Sciatic nerve (tissue), 2 donors: ENCODE data around the gene KHDC4. TPM values are rescaled to one million over a fixed set of nuclear protein-coding genes. Genes with fewer than 3 reads are reported as not detected.
"Not testable (repeated sequence)": the region's sequence is repeated elsewhere in the genome, so short reads cannot be mapped to it uniquely, and the experiment has no call there.

Experiments used
- ATAC-seq: fragments of 200-7000 bp; cut with Tn5 transposase; one replicate; pipeline ENCODE4 v1.9.1; 2020; ENCODE audit warnings: mild to moderate bottlenecking, moderate library complexity
- DNase-seq: peaks from one replicate; pipeline ENCODE4 v3.0.0-alpha.2; 2020; ENCODE audit warnings: low spot score
- intact Hi-C: fragments of 100-400 bp; cut with DNase I; formaldehyde crosslinking; loops from one replicate; pipeline ENCODE4 v1.14.2; 2022
- total RNA-seq: library from RNA; stranded (reverse); fragmentation: NEBNext Ultra II Directional; extraction: Animal tissue kit (Norgen Biotek cat#: 25700); gene quantifications from one replicate; pipeline ENCODE4 v1.2.1, GENCODE V29; 2021
- donor health status: DM: no; HTN: no; CAD: no.
- donor health status: DM: no; HTN: no; CAD: no.

The KHDC4 gene
- total RNA-seq, 1 donor from 2014 or later = 65.4 TPM

DNA sequence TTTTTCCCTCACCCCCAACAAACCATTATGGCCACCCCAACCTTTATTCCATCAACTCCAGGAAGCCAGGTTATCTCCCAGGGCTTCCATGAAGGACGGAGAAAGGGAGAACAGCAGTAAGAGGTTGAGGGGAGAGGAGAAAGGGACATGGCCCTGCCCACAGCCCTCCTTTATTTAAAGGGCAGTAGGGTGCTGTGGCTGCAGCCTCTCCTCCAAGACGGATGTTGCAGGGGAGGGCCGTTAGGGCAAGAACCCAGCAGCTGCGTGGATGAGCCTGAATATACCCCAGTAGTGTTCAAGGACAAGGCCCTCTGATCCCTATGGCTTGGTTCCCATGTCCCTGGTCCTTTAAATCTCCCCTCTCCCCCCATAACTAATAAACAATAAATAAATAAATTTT is 13.1 kb upstream of the KHDC4 start:
- no peak for DNase-seq
- no peak for ATAC-seq
- intact Hi-C loops = loop anchor here (10.0 kb wide), 1 partner anchor 48 kb away; no protein-coding TSS in a partner anchor

DNA sequence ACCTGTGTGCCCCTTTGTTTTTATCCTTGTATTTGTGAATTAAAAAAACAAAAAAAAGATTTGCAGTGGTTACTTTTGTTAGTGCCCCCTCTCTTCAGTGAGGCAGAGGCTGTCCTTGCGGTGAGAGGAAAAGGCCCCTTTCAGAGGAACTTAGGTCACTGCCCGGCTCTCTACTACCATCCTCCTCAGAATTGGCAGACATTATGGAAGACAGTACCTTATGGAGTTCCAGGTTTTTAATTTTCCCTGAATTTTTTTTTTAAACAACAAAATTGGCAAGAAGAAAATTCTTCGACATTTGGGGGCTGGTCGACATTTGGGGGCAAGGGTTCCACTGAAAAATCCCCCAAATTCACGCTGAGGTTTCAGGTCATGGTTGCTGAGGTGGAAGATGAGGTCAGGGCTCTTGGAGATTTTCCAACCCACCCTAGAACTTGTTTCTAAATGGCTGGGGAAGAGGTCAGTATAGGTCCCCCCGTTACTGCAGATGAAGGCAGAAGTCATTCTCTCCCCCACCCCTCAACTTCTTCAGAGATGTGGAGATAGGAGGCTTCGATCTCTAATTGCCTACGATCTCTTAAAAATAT is 12.5 kb upstream of the KHDC4 start:
- ATAC-seq (no peak), DNase-seq (no peak)
- intact Hi-C loops = loop anchor here (10.0 kb wide), 1 partner anchor 48 kb away; no protein-coding TSS in a partner anchor

DNA sequence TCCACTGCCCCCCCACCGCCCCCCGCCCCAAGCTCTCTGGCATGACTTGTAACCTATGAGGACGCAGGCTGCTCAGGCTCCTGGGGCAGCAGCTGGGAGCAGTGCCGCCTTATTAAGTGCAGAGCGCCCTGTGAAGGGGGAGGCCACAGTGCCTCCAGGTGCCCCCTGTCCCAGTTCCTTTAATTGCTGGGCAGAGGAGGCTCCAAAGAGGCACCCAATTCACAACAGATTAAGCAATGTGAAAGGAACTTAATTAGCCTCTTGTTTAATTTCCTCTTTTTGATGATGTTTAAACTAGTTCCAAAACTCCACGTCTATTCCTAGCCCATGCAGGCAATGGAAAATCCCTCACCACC is 10.2 kb upstream of the KHDC4 start:
- intact Hi-C loops = loop anchor here (10.0 kb wide), 1 partner anchor 50 kb away; no protein-coding TSS in a partner anchor
- no peak for DNase-seq

DNA sequence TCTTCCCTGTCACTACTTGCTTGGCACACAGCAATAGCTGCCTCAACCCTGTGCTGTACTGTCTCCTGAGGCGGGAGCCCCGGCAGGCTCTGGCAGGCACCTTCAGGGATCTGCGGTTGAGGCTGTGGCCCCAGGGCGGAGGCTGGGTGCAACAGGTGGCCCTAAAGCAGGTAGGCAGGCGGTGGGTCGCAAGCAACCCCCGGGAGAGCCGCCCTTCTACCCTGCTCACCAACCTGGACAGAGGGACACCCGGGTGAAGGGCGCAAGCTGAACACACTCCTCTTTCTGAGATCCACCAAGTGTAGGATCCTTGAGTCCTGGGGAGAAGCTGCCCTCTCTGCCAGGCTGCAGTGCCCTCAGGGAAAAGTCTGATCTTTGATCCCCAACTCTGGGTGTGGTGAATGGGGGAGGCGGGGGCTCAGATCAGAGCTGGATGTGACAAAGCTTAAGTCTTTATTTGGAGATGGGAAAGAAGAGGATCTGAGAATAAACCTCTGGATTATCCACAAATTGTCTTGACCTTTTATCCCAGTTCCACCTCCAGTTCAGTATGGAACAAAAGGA is 8.4 kb upstream of the KHDC4 start:
- DNase-seq (no peak), ATAC-seq (no peak)
- intact Hi-C loops = loop anchor here (10.0 kb wide), 1 partner anchor 52 kb away; no protein-coding TSS in a partner anchor

More for the DNA sequence above, 10.2 kb upstream of the KHDC4 start:
- ATAC-seq = no peak

DNA sequence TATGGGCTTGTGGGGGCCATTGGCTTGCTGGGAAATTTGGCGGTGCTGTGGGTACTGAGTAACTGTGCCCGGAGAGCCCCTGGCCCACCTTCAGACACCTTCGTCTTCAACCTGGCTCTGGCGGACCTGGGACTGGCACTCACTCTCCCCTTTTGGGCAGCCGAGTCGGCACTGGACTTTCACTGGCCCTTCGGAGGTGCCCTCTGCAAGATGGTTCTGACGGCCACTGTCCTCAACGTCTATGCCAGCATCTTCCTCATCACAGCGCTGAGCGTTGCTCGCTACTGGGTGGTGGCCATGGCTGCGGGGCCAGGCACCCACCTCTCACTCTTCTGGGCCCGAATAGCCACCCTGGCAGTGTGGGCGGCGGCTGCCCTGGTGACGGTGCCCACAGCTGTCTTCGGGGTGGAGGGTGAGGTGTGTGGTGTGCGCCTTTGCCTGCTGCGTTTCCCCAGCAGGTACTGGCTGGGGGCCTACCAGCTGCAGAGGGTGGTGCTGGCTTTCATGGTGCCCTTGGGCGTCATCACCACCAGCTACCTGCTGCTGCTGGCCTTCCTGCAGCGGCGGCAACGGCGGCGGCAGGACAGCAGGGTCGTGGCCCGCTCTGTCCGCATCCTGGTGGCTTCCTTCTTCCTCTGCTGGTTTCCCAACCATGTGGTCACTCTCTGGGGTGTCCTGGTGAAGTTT is 7.8 kb upstream of the KHDC4 start:
- intact Hi-C loops = loop anchor here (10.0 kb wide), 1 partner anchor 53 kb away; no protein-coding TSS in a partner anchor
- DNase-seq (no peak), ATAC-seq (no peak)

DNA sequence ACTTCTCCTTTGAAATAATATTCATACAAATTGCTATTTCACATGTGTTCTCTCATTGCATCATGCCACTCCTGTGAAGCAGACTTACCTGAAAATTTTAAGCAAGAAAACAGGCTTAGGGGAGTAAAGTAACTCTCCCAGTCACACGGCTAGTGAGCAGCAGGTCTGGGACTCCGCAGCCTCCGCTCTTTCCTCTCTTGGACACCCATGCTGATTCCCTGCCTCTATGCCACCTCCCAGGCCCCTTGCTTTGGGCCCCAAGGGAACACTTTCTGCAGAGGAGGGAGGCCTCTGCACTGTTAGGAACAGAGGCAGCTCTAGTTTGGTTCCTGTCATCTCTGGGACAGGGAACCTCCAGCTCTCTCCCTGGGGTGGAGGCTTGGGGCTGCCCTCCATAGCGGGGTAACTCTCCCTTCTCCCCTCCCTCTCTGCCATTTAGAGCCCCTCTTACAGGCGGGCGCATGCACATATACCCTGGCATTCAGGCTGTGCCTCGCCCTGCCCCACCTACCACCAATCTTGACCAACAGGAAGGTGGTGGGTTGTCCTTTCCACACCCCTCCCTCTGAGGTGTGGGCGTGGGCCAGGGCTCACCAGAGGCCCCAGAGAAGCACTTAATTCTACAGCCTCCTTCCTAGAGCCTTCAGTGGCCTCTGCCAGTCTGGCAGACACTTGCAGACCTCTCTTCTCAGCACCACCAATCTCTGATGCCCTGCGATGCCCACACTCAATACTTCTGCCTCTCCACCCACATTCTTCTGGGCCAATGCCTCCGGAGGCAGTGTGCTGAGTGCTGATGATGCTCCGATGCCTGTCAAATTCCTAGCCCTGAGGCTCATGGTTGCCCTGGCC is 7.0 kb upstream of the KHDC4 start, which contains the start of gene RXFP4:
TSS of gene RXFP4 (plus strand) at position 646 of the 852 bp plus-strand sequence. CDS start at position 718, 72 bp downstream.
- no peak for ATAC-seq
- intact Hi-C loops = loop anchor here (10.0 kb wide), 1 partner anchor 54 kb away; no protein-coding TSS in a partner anchor
- DNase-seq = no peak

DNA sequence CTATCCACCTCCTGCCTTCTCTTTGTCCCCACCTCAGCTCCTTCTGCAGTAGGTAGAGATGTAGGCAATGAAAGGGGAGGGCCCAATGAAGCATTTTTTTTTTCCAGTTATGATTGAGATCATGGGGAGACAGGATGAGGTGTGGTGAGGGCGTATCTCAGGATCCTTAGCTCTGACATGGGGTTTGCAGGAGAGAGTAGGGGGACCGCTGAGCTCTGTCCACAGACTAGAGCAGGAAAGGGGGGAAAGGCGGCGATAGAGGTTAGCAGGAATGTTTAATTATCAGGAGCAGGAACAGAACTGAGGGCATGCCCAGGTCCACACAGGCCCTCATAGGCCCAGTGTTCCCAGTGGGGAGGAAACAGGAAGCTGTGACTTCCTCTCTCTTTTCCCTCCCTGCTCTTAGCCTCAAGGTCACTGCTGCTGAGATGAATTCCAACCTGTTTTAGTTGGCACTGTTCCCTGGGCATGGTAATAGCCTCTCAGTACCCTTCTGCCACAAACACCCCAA is 6.3 kb upstream of the KHDC4 start:
- no peak for DNase-seq
- ATAC-seq = peak; percentile 41
- intact Hi-C loops = loop anchor here (10.0 kb wide), 1 partner anchor 54 kb away; no protein-coding TSS in a partner anchor

DNA sequence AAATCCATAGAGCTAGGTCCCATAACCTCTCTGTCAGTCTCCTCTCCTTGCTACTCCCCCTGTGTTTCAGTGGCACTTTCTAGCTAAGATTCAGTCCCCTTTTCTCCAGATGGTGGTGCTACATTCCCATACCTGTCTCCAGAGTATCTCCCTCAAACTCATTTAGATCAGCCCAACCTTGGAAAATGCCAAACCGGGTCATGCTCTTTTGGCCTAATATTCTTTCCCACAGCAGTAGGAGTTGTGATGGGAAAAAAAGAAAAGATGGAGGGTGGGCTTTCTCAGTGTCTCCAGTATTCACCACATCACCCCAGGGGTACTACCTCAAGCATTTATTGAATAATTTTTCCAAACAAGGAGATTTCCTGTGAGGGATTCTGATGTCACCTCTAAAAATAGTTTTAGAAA is 4.0 kb upstream of the KHDC4 start:
- intact Hi-C loops = no loop called here
- DNase-seq (no peak), ATAC-seq (peak; percentile 32)

DNA sequence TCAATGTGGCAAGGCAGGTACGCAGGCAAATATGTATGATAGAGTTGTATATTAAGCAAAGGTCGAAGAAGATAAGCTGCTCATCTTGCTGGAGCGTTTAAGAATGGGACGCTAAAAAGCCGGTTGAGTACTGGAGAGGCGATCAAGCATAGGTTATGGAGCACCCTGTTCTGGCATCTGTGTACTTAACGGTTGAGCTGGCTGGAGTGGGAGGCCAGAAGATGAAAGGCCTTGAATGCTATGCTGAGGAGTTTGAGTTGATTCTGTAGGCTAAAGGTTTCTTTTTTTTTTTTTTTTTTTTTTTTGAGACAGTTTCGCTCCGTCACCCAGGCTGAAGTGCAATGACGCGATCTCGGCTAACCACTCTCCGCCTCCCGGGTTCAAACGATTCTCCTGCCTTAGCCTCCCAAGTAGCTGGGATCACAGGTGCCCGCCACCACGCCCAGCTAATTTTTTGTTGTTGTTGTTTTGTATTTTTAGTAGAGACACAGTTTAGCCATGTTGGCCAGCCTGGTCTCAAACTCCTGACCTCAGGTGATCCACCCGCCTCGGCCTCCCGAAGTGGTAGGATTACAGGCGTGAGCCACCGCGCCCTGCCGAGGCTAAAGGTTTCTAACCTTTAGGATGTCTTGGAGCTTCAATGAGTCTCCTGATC is 850 bp upstream of the KHDC4 start:
- no peak for DNase-seq
- intact Hi-C loops = no loop called here
- ATAC-seq = no peak

DNA sequence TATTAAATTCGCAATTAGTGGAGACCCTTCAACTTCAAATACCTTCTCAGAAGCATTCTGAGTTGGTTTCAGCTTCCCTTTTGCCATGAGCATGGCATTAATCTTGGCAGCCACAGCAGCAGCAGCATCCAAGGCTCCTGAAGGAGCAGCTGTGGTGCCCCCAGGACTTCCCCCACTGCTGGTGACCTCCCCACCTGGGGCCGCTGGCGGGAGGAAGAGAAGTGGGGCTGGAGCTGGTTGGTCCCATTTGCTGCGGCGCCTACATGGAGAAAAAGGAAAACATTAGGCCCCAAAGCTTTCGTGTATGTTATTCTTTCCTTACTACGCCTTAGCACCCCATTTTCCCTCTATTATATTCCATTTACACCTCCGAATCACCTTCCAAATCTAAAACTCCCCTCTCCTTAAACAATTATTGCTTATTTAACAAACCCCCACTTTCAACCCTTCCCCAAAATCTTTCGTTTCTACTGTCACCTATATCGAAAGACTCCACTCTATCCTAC is 569 bp downstream of the KHDC4 start:
- intact Hi-C loops = no loop called here
- no peak for ATAC-seq
- DNase-seq = no peak

DNA sequence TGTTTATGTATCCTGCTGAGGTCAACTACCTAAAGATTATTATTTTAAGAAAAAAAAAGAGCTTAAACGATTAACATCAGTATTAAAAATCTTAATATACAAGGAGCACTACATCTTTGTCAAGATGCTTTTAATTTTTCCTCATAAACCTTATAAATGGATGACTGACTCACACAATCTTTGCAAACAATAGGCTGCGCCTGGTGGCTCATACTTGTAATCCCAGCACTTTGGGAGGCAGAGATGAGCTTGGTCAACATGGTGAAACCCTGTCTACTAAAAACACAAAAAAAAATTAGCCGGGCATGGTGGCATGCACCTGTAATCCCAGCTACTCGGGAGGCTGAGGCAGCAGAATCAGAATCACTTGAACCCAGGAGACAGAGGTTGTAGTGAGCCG is 1.7 kb downstream of the KHDC4 start:
- intact Hi-C loops = no loop called here
- ATAC-seq = no peak
- no peak for DNase-seq

DNA sequence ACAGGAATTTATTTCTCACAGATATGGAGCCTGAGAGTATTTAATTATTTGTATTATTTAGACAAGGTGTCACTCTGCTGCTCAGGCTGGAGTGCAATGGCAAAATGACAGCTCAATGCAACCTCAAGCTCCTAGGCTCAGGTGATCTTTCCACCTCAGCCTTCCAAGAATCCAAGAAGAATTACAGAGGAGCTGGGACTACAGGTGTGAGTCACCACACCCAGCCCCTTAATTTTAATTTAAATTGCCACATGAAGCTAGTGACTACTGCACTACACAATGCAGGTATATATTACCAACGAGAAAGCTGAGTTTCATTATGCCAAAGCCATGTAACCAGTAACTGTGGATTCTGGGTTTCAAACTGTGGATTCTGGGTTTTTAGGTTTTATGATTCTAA is 2.1 kb downstream of the KHDC4 start:
- ATAC-seq (no peak), DNase-seq (no peak)
- intact Hi-C loops = no loop called here

DNA sequence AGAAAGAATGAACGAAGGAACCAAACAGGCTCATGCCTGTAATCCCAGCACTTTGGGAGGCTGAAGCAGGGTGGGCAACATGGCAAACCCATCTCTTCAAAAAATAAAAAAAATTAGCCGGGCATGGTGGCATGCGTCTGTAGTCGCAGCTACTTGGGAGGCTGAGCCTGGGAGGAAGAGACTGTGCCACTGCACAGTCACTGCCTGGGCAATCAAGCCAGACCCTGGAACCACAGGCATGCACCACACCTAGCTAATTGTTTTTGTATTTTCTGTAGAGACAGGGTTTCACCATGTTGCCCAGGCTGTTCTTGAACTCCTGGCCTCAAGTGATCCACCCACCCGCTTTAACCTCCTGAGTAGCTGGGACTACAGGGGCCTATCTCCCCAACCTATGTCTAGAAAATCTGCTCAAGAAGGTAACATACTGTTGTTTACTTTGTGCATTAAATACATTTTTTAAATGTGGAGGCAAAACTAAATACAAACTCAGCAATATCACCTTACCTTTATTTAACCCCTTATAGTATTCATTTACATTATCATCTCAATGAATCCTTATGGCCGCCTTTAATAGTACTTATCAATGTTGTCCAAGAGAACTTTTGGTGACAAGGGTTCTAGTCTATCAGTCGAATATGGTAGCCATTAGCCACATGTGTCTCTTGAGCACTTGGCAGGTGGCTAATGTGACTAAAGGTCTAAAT is 2.7 kb downstream of the KHDC4 start:
- ATAC-seq (no peak), DNase-seq (no peak)
- intact Hi-C loops = no loop called here

DNA sequence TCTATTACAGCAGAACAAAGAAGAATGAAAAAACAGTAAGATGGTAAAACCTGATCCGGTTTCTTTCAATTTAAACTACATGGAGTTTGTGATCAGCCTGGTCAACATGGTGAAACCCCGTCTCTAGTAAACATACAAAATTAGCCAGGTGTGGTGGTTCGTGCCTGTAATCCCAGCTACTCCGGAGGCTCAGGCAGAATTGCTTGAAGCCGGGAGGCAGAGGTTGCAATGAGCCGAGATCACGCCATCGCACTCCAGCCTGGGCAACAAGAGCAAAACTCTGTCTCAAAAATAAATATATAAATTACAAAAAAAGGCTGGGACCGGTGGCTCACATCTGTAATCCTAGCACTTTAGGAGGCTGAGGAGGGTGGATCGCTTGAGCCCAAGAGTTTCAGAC is 3.5 kb downstream of the KHDC4 start:
- intact Hi-C loops, DNase-seq, ATAC-seq: not testable (repeated sequence)

DNA sequence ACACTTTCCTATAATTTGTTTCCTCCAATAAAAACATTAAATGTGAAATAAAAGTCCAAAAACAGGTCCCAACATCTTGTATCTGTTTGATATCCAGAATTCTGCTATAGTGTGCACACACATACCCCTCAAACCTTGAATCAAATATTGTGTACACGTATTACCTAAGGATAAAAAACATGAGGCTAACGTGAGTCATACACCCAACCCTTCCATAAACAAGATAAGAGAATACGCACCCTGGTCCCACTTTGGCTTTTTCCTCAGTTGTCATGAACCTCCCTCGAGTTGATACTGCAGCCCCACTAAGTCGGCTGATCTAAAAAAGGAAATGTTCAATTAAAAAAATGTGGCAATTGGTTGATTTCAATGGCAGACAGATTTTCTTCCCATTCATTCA is 5.2 kb downstream of the KHDC4 start:
- intact Hi-C loops = no loop called here
- DNase-seq = no peak
- no peak for ATAC-seq

DNA sequence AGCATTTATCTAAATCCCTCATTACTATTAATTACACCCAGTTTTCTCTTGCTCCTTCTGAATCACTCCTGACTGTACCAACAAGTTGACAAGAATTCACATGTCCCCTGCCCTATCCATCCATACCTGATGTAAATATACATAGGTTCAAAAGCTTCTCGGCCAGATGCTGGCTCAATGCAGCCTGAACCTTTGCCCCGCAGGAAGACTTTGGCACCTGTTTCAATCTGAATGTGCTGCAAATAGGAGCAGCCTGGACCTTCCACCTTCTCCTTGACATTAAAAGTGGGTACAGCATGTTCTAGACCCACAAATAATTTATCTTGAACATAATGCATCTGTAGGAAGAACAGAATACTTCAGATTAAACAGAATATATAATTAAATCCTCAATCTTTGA is 8.7 kb downstream of the KHDC4 start:
- intact Hi-C loops = no loop called here
- ATAC-seq (no peak), DNase-seq (no peak)

DNA sequence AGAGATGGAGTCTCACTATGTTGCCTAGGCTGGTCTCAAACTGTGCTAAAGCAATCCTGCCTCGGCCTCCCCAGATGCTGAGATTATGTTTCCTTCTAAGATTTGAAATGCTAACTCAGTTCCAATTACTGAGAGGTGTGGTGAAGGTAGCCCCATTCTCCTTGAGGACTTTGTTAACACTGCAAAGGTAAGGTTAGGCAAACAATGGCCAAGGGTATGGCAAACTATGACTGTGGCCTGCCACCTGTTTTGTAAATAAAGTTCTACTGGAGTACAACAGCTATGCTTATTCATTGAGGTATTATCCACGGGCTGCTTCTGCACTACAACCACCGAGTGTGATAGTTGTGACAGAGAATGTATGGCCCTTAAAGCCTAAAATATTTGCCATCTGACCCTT is 13.5 kb downstream of the KHDC4 start:
- DNase-seq = no peak
- intact Hi-C loops = no loop called here
- ATAC-seq = no peak

DNA sequence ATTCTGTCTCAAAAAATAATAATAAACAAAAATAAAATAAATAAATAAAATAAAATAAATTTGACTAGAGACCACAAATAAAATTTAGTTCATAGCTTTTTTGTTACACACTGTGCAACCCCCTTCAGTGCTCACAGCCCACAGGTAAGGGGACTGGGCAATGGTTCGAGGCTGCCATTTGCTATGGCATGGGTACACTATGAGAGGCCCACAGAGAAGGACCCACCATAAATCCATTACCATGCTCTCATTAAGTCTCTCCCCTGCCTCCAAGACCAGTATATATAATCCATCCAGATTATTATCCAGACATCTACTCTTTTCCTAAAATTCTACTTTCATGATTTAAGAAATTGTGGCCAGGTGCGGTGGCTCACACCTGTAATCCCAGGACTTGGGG is 14.4 kb downstream of the KHDC4 start:
- ATAC-seq (no peak), DNase-seq (no peak)
- intact Hi-C loops = no loop called here
